Cardiac muscle cell (in vitro differentiated cells and primary cell): ENCODE results near the gene RCHY1. TPM values are rescaled to one million over a fixed set of nuclear protein-coding genes. Genes with fewer than 3 reads are reported as not detected.

ENCODE experiments used
- DNase-seq, 2 donors: peaks; one replicate each; pipeline versions ENCODE4 v3.0.0 to v3.0.0-alpha.2; 2010 to 2017; ENCODE audit warnings: low read depth in 1 of 2, low spot score in 1 of 2
- H3K27ac ChIP-seq: fragments of 200-600 bp; sonication (generic); 2 replicates; pipeline ENCODE4 v1.5.1; 2016
- H3K27me3 ChIP-seq: fragments of 200-600 bp; sonication (generic); 2 replicates; pipeline ENCODE4 v1.6.0; 2016; ENCODE audit warnings: control low read depth
- H3K36me3 ChIP-seq: fragments of 200-600 bp; sonication (generic); 2 replicates; pipeline ENCODE4 v1.5.1; 2016; ENCODE audit warnings: control low read depth
- H3K4me1 ChIP-seq: fragments of 200-600 bp; sonication (generic); 2 replicates; pipeline ENCODE4 v1.8.1; 2017; ENCODE audit warnings: low read depth, mild to moderate bottlenecking, mixed run types
- H3K4me3 ChIP-seq: fragments of 200-600 bp; sonication (generic); 2 replicates; pipeline ENCODE4 v1.5.1; 2016; ENCODE audit warnings: mild to moderate bottlenecking
- H3K9me3 ChIP-seq: fragments of 200-600 bp; sonication (generic); 2 replicates; pipeline ENCODE4 v1.5.1; 2017; ENCODE audit warnings: low read depth, mild to moderate bottlenecking, control low read depth
- polyA plus RNA-seq: library from polyadenylated mRNA; unstranded; fragments of >200 nt; fragmentation: Nextera tagmentation; extraction: Ambion mirVana; gene quantifications from 2 replicates; pipeline ENCODE4 v1.2.1, GENCODE V29; 2016
- total RNA-seq: library from RNA; depleted of rRNA; stranded (reverse); fragments of >200 nt; gene quantifications from 2 replicates; pipeline ENCODE4 v1.2.3, GENCODE V29; 2016
- TF ChIP-seq, protein P1 (sequence below): IDR thresholded peaks from 2 replicates; pipeline ENCODE4 v1.5.1; 2012; ENCODE audit warnings: low read depth, mild to moderate bottlenecking, low read length

RCHY1 gene
- total and polyA plus RNA-seq, 2 experiments from 2014 or later: 22.3 to 29.6 TPM

DNA sequence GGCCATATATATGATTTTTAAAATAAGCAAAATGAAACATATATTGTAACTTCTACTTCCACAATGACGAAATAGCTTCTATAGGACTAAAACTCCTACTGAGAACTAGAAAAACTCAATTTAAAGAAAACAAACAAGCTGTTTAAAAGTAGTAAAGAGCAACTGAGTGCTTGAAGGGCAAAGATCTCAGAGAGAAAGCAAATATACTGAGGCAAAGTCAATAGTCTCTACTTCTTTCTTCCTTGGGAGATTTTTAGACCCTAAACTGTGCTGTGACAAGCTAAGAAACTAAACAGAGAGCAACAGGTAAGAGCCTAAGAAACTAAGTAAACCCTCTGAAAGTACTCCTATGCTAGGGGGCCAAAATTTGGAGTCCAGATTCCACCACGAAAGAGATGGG, 8.6 kb downstream of the RCHY1 start:
- H3K4me1 ChIP-seq: no peaks in the 10 kb centered on the region
- no peak overlapping the region for H3K27ac ChIP-seq
- TF ChIP-seq, protein P1, sequence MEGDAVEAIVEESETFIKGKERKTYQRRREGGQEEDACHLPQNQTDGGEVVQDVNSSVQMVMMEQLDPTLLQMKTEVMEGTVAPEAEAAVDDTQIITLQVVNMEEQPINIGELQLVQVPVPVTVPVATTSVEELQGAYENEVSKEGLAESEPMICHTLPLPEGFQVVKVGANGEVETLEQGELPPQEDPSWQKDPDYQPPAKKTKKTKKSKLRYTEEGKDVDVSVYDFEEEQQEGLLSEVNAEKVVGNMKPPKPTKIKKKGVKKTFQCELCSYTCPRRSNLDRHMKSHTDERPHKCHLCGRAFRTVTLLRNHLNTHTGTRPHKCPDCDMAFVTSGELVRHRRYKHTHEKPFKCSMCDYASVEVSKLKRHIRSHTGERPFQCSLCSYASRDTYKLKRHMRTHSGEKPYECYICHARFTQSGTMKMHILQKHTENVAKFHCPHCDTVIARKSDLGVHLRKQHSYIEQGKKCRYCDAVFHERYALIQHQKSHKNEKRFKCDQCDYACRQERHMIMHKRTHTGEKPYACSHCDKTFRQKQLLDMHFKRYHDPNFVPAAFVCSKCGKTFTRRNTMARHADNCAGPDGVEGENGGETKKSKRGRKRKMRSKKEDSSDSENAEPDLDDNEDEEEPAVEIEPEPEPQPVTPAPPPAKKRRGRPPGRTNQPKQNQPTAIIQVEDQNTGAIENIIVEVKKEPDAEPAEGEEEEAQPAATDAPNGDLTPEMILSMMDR: no peak
- H3K36me3 ChIP-seq: peaks cover 38% of the 10 kb centered on the region
- H3K27me3 ChIP-seq: no peaks in the 10 kb centered on the region
- H3K9me3 ChIP-seq: no peaks in the 10 kb centered on the region
- no peak for DNase-seq
- no peak overlapping the region for H3K4me3 ChIP-seq

DNA sequence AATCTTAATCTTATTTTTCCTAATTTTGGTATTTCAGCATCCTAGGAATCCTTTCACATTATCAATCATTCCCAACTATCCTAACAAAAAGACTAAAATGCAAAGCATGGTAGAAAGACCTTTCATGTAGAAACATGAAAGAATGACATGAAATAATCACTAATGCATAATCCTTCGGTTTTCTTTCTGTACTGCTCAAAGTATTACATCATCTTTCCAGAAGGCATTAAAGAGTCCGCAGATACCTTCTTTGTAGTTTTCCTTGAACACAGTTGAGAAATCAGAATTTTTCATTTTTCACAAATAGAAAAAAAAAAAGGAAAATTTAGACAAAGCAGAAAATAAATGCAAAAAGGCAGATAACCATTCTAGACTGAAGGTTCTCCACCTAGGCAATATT, 11.5 kb downstream of the RCHY1 start:
- H3K36me3 ChIP-seq: peaks cover 29% of the 10 kb centered on the region
- no peaks in the 10 kb centered on the region for H3K9me3 ChIP-seq
- no peak overlapping the region for H3K4me3 ChIP-seq
- DNase-seq: no peak
- no peaks in the 10 kb centered on the region for H3K27me3 ChIP-seq
- TF ChIP-seq, protein P1: no peak
- no peak overlapping the region for H3K27ac ChIP-seq
- H3K4me1 ChIP-seq: no peaks in the 10 kb centered on the region

- TF ChIP-seq, protein P1: no peak
- Histone ChIP-seq H3K9me3 (no peaks in the 10 kb centered on the region), H3K27ac (no peak overlapping the region), H3K36me3 (peaks cover 20% of the 10 kb centered on the region), H3K4me3 (no peak overlapping the region), H3K4me1 (no peaks in the 10 kb centered on the region), H3K27me3 (no peaks in the 10 kb centered on the region)
- DNase-seq: no peak
Measured at GRCh38 chr4:75499900-75500299, 14.3 kb downstream of the RCHY1 start.

DNA sequence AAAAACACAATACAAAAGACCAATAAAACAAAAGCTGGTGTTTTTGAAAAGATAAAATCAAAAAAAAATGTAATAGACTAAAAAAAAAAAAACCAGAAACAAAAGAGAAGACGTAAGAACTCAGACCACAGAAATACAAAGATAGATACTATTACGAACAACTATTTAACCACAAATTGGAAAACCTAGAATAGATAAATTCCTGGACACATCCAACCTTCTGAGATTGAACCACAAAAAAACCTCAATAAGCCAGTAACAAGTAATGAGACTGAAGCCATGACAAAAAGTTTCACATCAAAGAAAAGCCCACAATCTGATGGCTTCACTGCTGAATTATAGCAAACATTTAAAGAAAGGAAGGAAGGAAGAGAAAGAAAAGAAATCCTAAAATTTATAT, 16.2 kb downstream of the RCHY1 start:
- peaks cover 18% of the 10 kb centered on the region for H3K36me3 ChIP-seq
- H3K27ac ChIP-seq: no peak overlapping the region
- H3K27me3 ChIP-seq: no peaks in the 10 kb centered on the region
- TF ChIP-seq, protein P1: no peak
- H3K4me3 ChIP-seq: no peak overlapping the region
- peak in 1 of 2 donors; percentile 25 for DNase-seq
- H3K4me1 ChIP-seq: no peaks in the 10 kb centered on the region
- H3K9me3 ChIP-seq: no peaks in the 10 kb centered on the region

- H3K36me3 ChIP-seq: peaks cover 20% of the 10 kb centered on the region
- H3K27me3 ChIP-seq: no peaks in the 10 kb centered on the region
- DNase-seq: peak in 1 of 2 donors; percentile 9
- H3K4me1 ChIP-seq: no peaks in the 10 kb centered on the region
- no peak overlapping the region for H3K4me3 ChIP-seq
- H3K9me3 ChIP-seq: no peaks in the 10 kb centered on the region
- TF ChIP-seq, protein P1: no peak
- no peak overlapping the region for H3K27ac ChIP-seq
Measured at GRCh38 chr4:75497133-75497532, 17.1 kb downstream of the RCHY1 start.

GRCh38 chr4:75496406-75496805, 17.8 kb downstream of the RCHY1 start:
- Histone ChIP-seq H3K9me3 (no peaks in the 10 kb centered on the region), H3K27me3 (no peaks in the 10 kb centered on the region), H3K27ac (no peak overlapping the region), H3K36me3 (peaks cover 24% of the 10 kb centered on the region), H3K4me1 (no peaks in the 10 kb centered on the region), H3K4me3 (no peak overlapping the region)
- no peak for DNase-seq
- TF ChIP-seq, protein P1: no peak
